Neural progenitor cell (in vitro differentiated cells): Measurements from ENCODE around the gene WAS. TPM values are rescaled to one million over a fixed set of nuclear protein-coding genes. Genes with fewer than 3 reads are reported as not detected.

Source experiments
- DNase-seq: peaks from one replicate; pipeline ENCODE4 v3.0.0-alpha.2; 2016; ENCODE audit warnings: low spot score
- H2AFZ ChIP-seq: fragments of 200-600 bp; sonication (generic); replicated peaks from 2 replicates; pipeline ENCODE4 v1.6.1; 2016; ENCODE audit warnings: antibody characterized with exemption
- H3F3A ChIP-seq: fragments of 200-600 bp; sonication (generic); 2 replicates; pipeline ENCODE4 v1.6.1; 2016; ENCODE audit warnings: antibody characterized with exemption, low read depth
- H3K27ac ChIP-seq: fragments of 200-600 bp; sonication (generic); 2 replicates; pipeline ENCODE4 v1.5.1; 2016; ENCODE audit warnings: mild to moderate bottlenecking
- H3K27me3 ChIP-seq: fragments of 200-600 bp; sonication (generic); 2 replicates; pipeline ENCODE4 v1.6.1; 2016; ENCODE audit warnings: mild to moderate bottlenecking, moderate library complexity
- H3K36me3 ChIP-seq: fragments of 200-600 bp; sonication (generic); 2 replicates; pipeline ENCODE4 v1.5.1; 2016
- H3K4me1 ChIP-seq: fragments of 200-600 bp; sonication (generic); 2 replicates; pipeline ENCODE4 v1.6.1; 2016; ENCODE audit warnings: mixed run types
- H3K4me2 ChIP-seq: fragments of 200-600 bp; sonication (generic); 2 replicates; pipeline ENCODE4 v1.6.1; 2016
- H3K4me3 ChIP-seq: fragments of 200-600 bp; sonication (generic); 2 replicates; pipeline ENCODE4 v1.5.1; 2016
- H3K79me2 ChIP-seq: fragments of 200-600 bp; sonication (generic); 2 replicates; pipeline ENCODE4 v1.6.1; 2016; ENCODE audit warnings: low read depth
- H3K9ac ChIP-seq: fragments of 200-600 bp; sonication (generic); 2 replicates; pipeline ENCODE4 v1.6.1; 2016
- H3K9me3 ChIP-seq: fragments of 200-600 bp; sonication (generic); 2 replicates; pipeline ENCODE4 v1.5.1; 2016; ENCODE audit warnings: low read depth
- H4K20me1 ChIP-seq: fragments of 200-600 bp; sonication (generic); 2 replicates; pipeline ENCODE4 v1.6.1; 2016; ENCODE audit warnings: low read depth
- H3K27ac Mint-ChIP-seq: 3 replicates; pipeline ENCODE4 v1.8.0; 2021; ENCODE audit warnings: mixed read lengths
- H3K27me3 Mint-ChIP-seq: 2 replicates; pipeline ENCODE4 v1.8.0; 2022; ENCODE audit warnings: low read depth, mild to moderate bottlenecking, inconsistent platforms, moderate library complexity, mixed read lengths; ENCODE audit not compliant: insufficient read depth
- H3K36me3 Mint-ChIP-seq: 3 replicates; pipeline ENCODE4 v1.8.0; 2021; ENCODE audit warnings: mixed read lengths
- H3K4me1 Mint-ChIP-seq: 3 replicates; pipeline ENCODE4 v1.8.0; 2021; ENCODE audit warnings: mixed read lengths
- H3K4me3 Mint-ChIP-seq: 3 replicates; pipeline ENCODE4 v1.8.0; 2021; ENCODE audit warnings: mild to moderate bottlenecking, moderate library complexity, mixed read lengths
- H3K9me3 Mint-ChIP-seq: 3 replicates; pipeline ENCODE4 v1.8.0; 2020; ENCODE audit warnings: mixed read lengths
- EZH2 ChIP-seq: fragments of 200-600 bp; sonication (generic); IDR thresholded peaks from 2 replicates; pipeline ENCODE4 v1.6.1; 2017; ENCODE audit warnings: antibody characterized with exemption, mild to moderate bottlenecking, moderate library complexity
- EZH2phosphoT487 ChIP-seq: fragments of 200-600 bp; sonication (generic); IDR thresholded peaks from 2 replicates; pipeline ENCODE4 v1.6.1; 2017; ENCODE audit warnings: antibody characterized with exemption
- small RNA-seq: library from RNA; depleted of rRNA; stranded (forward); fragments of <200 nt; gene quantifications from one replicate; pipeline ENCODE3, GENCODE V24; 2015
- total RNA-seq: library from RNA; depleted of rRNA; stranded (reverse); fragments of >200 nt; gene quantifications from 2 replicates; pipeline ENCODE4 v1.2.3, GENCODE V29; 2015; ENCODE audit warnings: low replicate concordance
- TF ChIP-seq, protein P1 (sequence below): fragments of 200-600 bp; sonication (generic); IDR thresholded peaks from 2 replicates; pipeline ENCODE4 v1.5.1; 2017; ENCODE audit warnings: antibody characterized with exemption, mild to moderate bottlenecking

The WAS gene
- total RNA-seq, 1 donor from 2014 or later = not detected

DNA sequence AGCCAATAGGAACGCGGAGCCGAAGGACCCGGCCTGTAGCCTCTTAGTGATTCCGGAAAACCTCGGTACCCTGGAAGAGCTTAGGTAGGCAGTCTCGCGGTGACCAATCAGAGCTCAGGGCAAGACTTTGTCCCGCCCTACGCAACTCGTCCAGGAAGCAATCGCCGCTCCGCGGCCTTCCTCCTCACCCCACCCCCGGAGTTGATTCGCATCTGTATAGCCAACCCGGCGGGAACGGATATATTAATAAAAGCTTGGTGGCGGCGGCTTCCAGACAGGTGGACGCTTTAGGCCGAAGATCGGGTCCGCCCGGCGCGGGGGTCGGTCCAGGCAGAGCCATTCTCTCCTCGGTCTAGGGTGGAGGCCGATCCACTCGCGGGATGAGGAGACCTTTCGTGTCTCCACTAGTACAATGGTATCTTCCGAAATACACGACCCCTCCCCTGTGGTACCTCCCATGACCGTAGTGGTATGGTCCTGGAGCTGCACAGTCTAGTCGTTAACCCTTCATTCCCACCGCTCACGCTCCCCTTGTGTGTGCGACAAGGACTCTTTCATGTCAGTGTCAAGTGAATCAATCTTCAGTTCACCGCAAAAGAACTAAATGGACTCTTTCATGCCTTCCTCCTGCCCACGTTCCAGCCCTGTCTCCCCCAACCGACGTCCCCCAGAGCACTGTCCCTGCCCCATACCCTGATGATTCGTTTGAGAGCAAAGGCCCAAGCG is 53.8 kb downstream of the WAS start:
- Histone ChIP-seq H3K27me3 (no peaks in the 10 kb centered on the region), H3K27ac (peak overlapping the region; percentile 76), H3K4me1 (no peaks in the 10 kb centered on the region), H3F3A (peaks cover 10% of the 10 kb centered on the region), H3K9ac (peak overlapping the region; percentile 50), H3K4me2 (peak overlapping the region; percentile 75), H3K9me3 (no peaks in the 10 kb centered on the region), H3K4me3 (peak overlapping the region; percentile 60), H2AFZ (no peak overlapping the region), H3K79me2 (no peaks in the 10 kb centered on the region), H3K36me3 (no peaks in the 10 kb centered on the region), H4K20me1 (no peaks in the 10 kb centered on the region)
- Mint-ChIP-seq H3K4me3 (peak overlapping the region; percentile 91), H3K27me3 (no peaks in the 10 kb centered on the region), H3K27ac (peak overlapping the region; percentile 95), H3K36me3 (no peaks in the 10 kb centered on the region), H3K4me1 (peaks cover 17% of the 10 kb centered on the region), H3K9me3 (peaks cover 19% of the 10 kb centered on the region)
- no peak for TF ChIP-seq EZH2
- no peak for TF ChIP-seq EZH2phosphoT487
- TF ChIP-seq, protein P1, sequence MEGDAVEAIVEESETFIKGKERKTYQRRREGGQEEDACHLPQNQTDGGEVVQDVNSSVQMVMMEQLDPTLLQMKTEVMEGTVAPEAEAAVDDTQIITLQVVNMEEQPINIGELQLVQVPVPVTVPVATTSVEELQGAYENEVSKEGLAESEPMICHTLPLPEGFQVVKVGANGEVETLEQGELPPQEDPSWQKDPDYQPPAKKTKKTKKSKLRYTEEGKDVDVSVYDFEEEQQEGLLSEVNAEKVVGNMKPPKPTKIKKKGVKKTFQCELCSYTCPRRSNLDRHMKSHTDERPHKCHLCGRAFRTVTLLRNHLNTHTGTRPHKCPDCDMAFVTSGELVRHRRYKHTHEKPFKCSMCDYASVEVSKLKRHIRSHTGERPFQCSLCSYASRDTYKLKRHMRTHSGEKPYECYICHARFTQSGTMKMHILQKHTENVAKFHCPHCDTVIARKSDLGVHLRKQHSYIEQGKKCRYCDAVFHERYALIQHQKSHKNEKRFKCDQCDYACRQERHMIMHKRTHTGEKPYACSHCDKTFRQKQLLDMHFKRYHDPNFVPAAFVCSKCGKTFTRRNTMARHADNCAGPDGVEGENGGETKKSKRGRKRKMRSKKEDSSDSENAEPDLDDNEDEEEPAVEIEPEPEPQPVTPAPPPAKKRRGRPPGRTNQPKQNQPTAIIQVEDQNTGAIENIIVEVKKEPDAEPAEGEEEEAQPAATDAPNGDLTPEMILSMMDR = no peak
- DNase-seq = peak; percentile 95

DNA sequence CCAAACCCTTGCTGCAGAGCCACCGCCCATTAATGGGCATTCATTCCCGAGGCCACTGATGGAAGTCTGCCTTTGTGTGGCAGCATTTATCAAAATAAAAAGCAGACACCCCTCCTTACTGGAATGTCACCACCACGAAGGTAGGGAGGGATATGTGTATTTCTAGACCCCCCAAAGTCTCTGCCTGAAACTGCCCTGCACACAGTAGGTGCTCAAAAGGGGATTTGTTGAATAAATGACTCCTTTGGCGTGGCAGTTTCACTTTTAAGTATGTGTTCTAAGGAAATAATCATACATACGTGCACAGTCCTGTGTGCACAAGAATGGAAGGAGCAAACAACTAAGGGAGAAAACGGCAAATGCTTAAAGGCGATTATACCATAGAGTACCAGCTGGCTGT is 54.3 kb downstream of the WAS start:
- Mint-ChIP-seq H3K27ac (peak overlapping the region; percentile 95), H3K27me3 (no peaks in the 10 kb centered on the region), H3K4me3 (peak overlapping the region; percentile 91), H3K4me1 (peaks cover 17% of the 10 kb centered on the region), H3K36me3 (no peaks in the 10 kb centered on the region), H3K9me3 (peaks cover 22% of the 10 kb centered on the region)
- TF ChIP-seq EZH2 (no peak), EZH2phosphoT487 (no peak)
- TF ChIP-seq, protein P1 = no peak
- H3K36me3 ChIP-seq = no peaks in the 10 kb centered on the region
- DNase-seq = no peak
- peak overlapping the region; percentile 50 for H3K9ac ChIP-seq
- H3K27me3 ChIP-seq = no peaks in the 10 kb centered on the region
- peak overlapping the region; percentile 76 for H3K27ac ChIP-seq
- no peaks in the 10 kb centered on the region for H3K9me3 ChIP-seq
- H3K4me2 ChIP-seq = peak overlapping the region; percentile 75
- H3K79me2 ChIP-seq = no peaks in the 10 kb centered on the region
- H3K4me1 ChIP-seq = no peaks in the 10 kb centered on the region
- peak overlapping the region; percentile 5 for H2AFZ ChIP-seq
- peaks cover 10% of the 10 kb centered on the region for H3F3A ChIP-seq
- H4K20me1 ChIP-seq = no peaks in the 10 kb centered on the region
- H3K4me3 ChIP-seq = peak overlapping the region; percentile 60

Small RNA genes lying within 50 kb of the gene (small RNA-seq; reads per million reads assigned to genes)
- gene RNU6-1056P = not detected

Other genes with a start within 250 kb of the WAS start
- 2.3 and 6.7 TPM in 2 replicates for gene SLC38A5, start 213.5 kb upstream of the WAS start, total RNA-seq
- 32.2 and 45.2 TPM in 2 replicates for gene FTSJ1, start 207.6 kb upstream of the WAS start, total RNA-seq
- gene PORCN, start 174.8 kb upstream of the WAS start, total RNA-seq = 10.8 and 21.2 TPM in 2 replicates
- 74.6 and 95.4 TPM in 2 replicates for gene EBP, start 162.0 kb upstream of the WAS start, total RNA-seq
- 1.5 and 3.1 TPM in 2 replicates for gene TBC1D25, start 144.1 kb upstream of the WAS start, total RNA-seq
- gene RBM3, start 109.3 kb upstream of the WAS start, total RNA-seq = 101 and 130 TPM in 2 replicates
- 20.9 and 39.0 TPM in 2 replicates for gene WDR13, start 86.3 kb upstream of the WAS start, total RNA-seq
- 9.4 and 13.9 TPM in 2 replicates for gene SUV39H1, start 12.9 kb downstream of the WAS start, total RNA-seq
- not detected in 2 replicates for gene GLOD5, start 77.9 kb downstream of the WAS start, total RNA-seq
- not detected in 2 replicates for gene GATA1, start 102.8 kb downstream of the WAS start, total RNA-seq
- 127 and 135 TPM in 2 replicates for gene HDAC6, start 118.3 kb downstream of the WAS start, total RNA-seq
- 0.50 TPM in 1 of 2 replicates, not detected in the other for gene ERAS, start 142.7 kb downstream of the WAS start, total RNA-seq
- gene PCSK1N, start 151.8 kb downstream of the WAS start, total RNA-seq = 2.4 TPM in 1 of 2 replicates, not detected in the other
- gene TIMM17B, start 214.0 kb downstream of the WAS start, total RNA-seq = 48.7 and 105 TPM in 2 replicates
- gene PQBP1, start 214.1 kb downstream of the WAS start, total RNA-seq = 26.9 and 49.7 TPM in 2 replicates
- 8.6 and 11.7 TPM in 2 replicates for gene SLC35A2, start 227.8 kb downstream of the WAS start, total RNA-seq
- gene PIM2, start 235.2 kb downstream of the WAS start, total RNA-seq = 14.7 and 16.6 TPM in 2 replicates